HG03108 (cell line): ENCODE results near the gene MAP3K8.

ENCODE experiments used
- ATAC-seq: cut with Tn5 transposase; IDR thresholded peaks from one replicate; pipeline ENCODE4 v1.9.1; 2021; ENCODE audit warnings: moderate library complexity; ENCODE audit not compliant: unreplicated experiment

Gene MAP3K8

DNA sequence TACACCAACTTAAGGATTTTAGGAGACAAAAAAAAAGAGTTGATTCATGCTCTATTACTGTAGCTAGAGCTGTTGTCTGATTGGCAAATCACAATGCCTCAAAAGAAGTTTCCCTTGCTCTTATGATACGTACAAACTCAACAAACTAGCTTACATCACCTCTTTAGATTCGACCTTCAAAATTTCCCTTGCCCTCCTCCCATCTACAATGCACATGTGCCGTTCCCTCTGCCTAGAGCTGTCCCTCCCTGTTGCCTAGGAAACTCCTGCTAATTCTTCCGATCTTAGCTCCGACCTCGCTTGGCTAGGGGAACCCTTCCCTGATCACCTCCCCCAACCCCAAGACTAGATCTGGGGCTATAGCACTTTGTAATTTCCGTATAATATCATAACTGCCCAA lies 55.4 kb downstream of the MAP3K8 start:
- ATAC-seq = no peak

DNA sequence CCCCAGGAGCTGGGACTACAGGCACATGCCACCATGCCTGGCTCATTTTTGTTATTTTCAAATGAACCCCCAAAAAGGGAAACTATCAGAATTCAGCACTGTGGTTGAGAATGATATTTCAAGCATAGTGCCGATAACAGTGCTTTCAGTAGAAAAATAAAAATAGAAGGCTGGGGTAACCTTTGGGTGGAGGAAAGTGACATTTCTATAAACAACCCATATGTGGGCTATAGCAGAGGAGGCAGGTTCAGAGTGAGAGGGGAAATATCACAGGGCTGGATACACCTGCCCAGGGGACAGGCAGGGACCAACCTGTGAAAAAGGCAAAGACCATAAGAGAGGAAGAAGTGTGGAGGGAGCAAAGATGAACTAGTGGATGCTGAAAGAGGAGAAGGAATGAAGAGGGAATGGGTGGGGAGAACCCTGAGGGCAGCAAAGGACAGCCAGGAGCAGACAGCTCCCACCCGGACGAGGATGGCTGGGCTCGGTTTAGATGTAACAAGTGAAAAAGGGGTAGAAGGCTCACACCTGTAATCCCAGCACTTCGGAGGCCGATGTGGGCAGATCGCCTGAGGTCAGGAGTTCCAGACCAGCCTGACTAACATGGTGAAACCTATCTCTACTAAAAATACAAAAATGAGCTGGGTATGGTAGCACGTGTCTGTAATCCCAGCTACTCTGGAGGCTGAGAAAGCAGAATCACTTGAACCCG lies 56.5 kb downstream of the MAP3K8 start:
- ATAC-seq = no peak

DNA sequence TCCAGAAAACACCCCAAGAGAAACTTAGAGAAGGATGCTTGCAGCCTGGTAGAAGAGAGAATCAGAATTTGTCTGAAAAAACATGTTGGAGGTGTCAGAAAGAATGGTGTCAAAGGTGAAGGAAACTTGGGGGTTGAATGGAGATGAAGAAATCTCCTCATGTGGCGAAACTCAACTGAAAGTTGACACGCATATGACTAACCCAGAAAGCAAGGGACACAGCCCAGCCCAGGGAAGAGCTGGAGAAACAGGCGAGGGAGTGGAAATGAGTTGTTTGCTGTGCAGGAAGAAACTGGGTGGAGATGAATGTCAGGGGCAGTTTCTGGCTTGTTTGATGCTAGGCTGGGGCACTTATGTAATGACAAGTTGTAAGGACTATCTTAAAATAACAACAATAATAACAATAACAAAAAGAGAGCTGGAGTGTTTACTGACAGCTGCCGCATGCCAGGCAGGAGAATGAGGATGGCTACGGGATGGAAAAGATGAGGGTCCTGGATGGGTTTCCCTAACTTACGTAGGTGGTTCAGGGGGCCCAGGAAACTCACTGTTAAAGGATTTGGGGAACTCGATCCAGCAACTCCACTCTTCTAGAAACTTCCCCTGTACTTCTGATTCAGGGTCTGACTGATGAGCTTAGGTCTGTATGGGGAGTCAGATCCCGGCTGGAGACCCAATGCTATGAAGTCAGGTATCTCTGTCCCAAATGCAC lies 57.4 kb downstream of the MAP3K8 start:
- ATAC-seq = no peak

DNA sequence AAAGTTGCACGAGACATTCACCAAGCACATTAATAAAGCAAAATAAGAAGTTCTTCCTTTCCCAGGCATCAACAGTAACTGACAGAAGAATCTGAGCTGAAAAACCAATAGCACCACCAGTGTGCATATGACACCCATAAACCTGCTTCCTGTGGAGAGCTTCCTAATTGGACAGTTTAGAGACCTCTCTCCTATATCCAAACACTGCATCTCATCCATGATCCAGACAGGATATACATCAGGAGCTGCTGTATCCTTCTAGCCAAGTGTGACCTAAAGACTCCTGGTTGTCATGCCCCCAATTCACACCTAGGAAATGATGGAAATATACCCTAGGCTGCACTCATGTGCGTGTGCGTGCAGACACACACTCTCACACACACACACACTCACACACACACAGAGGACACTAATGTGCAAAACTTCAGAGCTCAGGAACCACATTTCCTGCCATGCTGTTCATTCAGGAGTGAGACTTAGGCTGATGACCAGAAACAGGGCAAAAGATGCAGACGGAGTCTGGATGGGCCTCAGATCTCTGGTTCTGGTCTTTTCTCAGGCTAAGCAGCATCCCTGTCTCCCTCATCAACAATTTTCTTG lies 58.0 kb downstream of the MAP3K8 start:
- ATAC-seq = no peak

DNA sequence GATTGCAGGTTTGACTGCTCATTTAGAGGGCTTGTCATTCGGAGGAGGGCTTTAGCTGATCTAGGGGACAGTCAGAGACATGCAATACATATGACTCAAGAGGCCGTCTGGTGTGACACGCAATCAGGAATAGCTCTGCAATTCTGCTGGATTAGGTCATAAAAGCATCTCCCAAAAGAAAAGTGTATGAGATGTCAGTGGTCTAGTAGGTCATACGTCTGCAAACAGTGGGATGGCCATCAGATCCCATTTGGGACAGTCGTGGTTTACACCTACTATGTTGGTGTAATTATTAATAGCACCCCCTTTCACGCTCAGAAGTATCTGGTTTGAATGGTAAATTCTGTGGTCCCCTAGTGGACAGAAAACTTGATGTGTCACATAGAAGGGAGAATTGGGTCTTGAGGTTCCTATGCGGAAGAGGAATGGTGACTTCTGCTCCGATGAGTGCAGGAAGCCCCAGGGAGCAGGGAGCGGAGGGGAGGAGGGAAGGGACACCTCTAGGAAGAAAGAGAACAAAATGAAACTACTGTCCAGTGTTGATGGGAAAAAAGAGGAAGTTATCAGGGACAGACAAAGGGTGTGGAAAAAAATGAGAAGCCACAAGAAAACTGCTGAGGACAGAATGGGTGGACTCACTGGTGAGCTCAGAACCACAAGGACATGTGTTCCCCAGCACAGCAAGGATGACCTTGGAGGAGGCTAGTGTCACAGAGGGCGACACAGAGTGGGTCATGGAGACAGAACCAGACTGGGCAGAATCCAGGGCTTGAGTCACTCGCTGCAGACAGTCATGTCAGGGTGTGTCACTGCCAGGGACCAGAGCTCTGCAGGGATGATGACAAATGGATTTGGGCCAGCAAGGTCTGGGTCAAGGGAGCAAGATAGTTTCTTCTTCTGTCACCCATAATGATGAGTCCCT lies 59.9 kb downstream of the MAP3K8 start:
- ATAC-seq = peak; percentile 33

DNA sequence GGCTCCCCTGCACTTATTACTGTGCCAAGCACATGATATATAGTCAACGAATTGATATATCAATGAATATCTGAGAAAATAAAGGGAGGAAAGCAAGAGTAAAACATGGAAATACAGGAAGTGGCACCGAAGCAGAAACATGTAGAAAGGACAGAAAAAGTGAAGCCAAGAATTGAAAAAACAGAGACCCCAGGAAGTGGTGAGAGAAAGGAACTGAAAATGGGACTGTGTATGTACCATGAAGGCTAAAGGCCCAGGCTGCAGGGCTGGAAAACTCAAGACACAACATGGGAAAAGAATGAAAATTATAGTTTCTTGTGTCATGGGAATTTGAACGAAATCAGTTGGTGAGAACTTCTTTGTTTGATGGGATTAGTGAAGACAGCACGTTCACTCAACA lies 60.6 kb downstream of the MAP3K8 start:
- ATAC-seq = no peak

GRCh38 chr10:30495687-30496086 lies 61.7 kb downstream of the MAP3K8 start:
- ATAC-seq = no peak

- ATAC-seq = no peak
Observed at GRCh38 chr10:30499816-30500215, 65.8 kb downstream of the MAP3K8 start.

- ATAC-seq = no peak
Observed at GRCh38 chr10:30500534-30500933, 66.5 kb downstream of the MAP3K8 start.

- no peak for ATAC-seq
Observed at GRCh38 chr10:30500963-30501504, 67.0 kb downstream of the MAP3K8 start.

DNA sequence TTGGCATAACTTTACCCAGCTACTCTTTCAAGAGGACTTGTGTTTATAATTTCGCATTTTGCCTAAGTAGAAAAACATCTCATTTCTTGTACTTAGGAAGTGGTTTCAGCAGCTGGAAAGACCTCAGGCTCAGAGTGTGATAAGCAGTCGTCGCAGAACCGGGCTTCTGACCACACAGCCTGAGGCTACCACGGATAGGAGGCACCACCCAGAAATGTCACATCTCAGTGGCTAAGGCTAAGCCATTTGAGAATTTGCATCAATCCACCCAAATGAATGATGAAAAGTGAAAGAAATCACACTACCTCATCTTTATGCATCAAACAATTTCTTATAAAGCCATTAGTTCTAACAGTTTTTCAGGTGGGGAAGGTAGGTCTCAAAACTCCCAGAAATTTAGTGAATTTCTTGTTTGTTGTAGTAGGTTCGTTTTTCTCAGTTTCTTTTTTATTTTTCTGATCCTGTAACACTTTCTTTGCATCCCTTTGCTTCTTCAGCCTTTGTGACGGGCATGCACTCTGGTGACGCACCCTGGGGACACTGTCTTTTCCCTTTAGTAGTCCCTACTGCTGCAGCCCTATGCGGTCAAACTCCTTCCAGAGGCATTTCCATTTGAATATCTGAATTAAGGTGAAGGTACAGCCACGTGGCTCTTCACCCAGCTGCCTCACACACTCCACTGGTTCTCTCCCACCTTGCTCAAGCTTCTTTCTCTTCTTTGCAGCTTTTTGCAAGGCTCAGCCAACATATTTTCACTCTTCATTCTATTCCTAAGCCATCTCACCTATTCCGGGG lies 68.5 kb downstream of the MAP3K8 start:
- peak; percentile 57 for ATAC-seq

DNA sequence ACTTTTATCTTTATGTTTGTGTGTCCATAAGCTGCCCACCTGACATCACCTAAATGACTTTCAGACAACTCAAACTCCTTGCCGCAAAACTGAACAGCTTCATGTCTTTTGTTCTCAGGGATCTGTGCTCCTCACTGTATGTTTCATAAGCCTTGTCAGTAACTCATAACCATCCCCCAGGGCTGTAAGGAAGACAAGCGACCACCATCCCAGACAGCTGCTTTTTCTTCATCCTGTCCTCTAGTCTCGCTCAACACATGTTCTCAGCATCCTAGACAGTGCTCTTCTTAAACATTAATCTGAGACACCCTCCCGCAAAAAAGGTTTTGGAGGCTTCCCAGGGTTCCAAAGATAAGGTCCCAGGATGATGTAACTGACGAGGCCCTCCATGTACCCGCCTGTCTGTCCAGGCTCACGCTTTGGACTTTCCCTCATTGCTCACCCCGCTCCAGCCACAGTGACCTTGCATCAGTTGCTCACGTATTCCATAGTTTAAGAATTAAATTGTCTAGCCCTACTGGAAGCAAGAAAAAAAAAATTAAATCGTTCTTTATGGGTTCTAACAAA lies 69.8 kb downstream of the MAP3K8 start:
- ATAC-seq = no peak

GRCh38 chr10:30505543-30506298 lies 71.7 kb downstream of the MAP3K8 start:
- ATAC-seq = no peak

GRCh38 chr10:30509508-30509907 lies 75.5 kb downstream of the MAP3K8 start:
- no peak for ATAC-seq

GRCh38 chr10:30510184-30510931 lies 76.4 kb downstream of the MAP3K8 start:
- peak; percentile 86 for ATAC-seq

GRCh38 chr10:30510932-30511700 lies 77.1 kb downstream of the MAP3K8 start:
- peak; percentile 31 for ATAC-seq
